Activated CD8-positive, alpha-beta T cell treated with anti-CD3 and anti-CD28 coated beads for 36 hours (primary cell): Measurements from ENCODE around the gene KDM6A. TPM values are rescaled to one million over a fixed set of nuclear protein-coding genes. Genes with fewer than 3 reads are reported as not detected.

Experiments
- ATAC-seq: fragments of 200-7000 bp; cut with Tn5 transposase; one replicate; pipeline ENCODE4 v1.10.0; 2021; ENCODE audit warnings: mild to moderate bottlenecking, moderate library complexity
- CTCF ChIA-PET: fragments of 350-600 bp; sonication (Branson Sonifier 250); formaldehyde crosslinking; loops from one replicate; lab custom pipeline; 2021; ENCODE audit warnings: antibody characterized with exemption; lab: Charles Lee
- POLR2A ChIA-PET: fragments of 350-600 bp; sonication (Branson Sonifier 250); formaldehyde crosslinking; loops from one replicate; lab custom pipeline; 2021; ENCODE audit warnings: antibody characterized with exemption; lab: Charles Lee
- DNase-seq: peaks from one replicate; pipeline ENCODE4 v3.0.0-alpha.2; 2020
- H3K27ac Mint-ChIP-seq: one replicate; pipeline ENCODE4 v1.8.0; 2021; ENCODE audit warnings: mild to moderate bottlenecking, mixed read lengths
- H3K27me3 Mint-ChIP-seq: one replicate; pipeline ENCODE4 v1.8.0; 2021; ENCODE audit warnings: mixed read lengths
- H3K36me3 Mint-ChIP-seq: one replicate; pipeline ENCODE4 v1.8.0; 2021; ENCODE audit warnings: low read depth, mixed read lengths
- H3K4me1 Mint-ChIP-seq: one replicate; pipeline ENCODE4 v1.8.0; 2021; ENCODE audit warnings: low read depth, mixed read lengths
- H3K4me3 Mint-ChIP-seq: one replicate; pipeline ENCODE4 v1.8.0; 2021; ENCODE audit warnings: mild to moderate bottlenecking, moderate library complexity, mixed read lengths
- H3K9me3 Mint-ChIP-seq: one replicate; pipeline ENCODE4 v1.8.0; 2021; ENCODE audit warnings: mixed read lengths
- CTCF ChIP-seq: fragments of 200-600 bp; IDR thresholded peaks from one replicate; pipeline ENCODE4 v1.8.0; 2022; ENCODE audit warnings: antibody characterized with exemption, mild to moderate bottlenecking
- intact Hi-C: fragments of 100-400 bp; cut with micrococcal nuclease; formaldehyde crosslinking; loops from one replicate; pipeline ENCODE4 v1.10.0; 2022
- total RNA-seq, 2 experiments: library from RNA; stranded (reverse); gene quantifications; one replicate each; pipeline ENCODE4 v1.2.3, GENCODE V29; 2021

The KDM6A gene
- total RNA-seq, 2 experiments from 2014 or later = 18.9 to 21.1 TPM

DNA sequence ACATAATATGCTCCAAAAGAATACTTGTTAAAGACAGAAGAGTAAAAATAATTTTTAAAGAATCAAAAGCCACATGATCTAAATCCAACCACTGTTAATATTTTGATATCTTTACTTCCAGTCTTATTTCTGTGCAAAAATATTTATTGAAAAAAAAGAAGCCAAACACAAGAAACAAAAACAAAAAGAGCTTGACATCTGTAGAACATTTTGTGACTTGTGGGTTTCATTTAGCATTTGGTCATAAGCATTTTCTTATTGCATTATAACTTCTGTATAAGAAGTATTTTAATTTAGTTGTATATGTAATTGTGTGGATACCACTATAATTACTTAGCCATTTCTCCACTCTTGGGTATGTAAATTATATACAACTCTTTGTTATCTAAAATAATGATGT lies 264.5 kb downstream of the KDM6A start:
- DNase-seq (no peak), ATAC-seq (no peak)
- no peaks in the 10 kb centered on the region for H3K27me3 Mint-ChIP-seq
- peaks cover 5% of the 10 kb centered on the region for H3K9me3 Mint-ChIP-seq
- intact Hi-C loops = no loop called here
- H3K27ac Mint-ChIP-seq = no peak overlapping the region
- CTCF ChIA-PET = no interaction called here
- no peak overlapping the region for H3K4me3 Mint-ChIP-seq
- TF ChIP-seq CTCF = no peak
- no peaks in the 10 kb centered on the region for H3K36me3 Mint-ChIP-seq
- POLR2A ChIA-PET = no interaction called here
- no peaks in the 10 kb centered on the region for H3K4me1 Mint-ChIP-seq

- peaks cover 2% of the 10 kb centered on the region for H3K9me3 Mint-ChIP-seq
- H3K4me1 Mint-ChIP-seq = no peaks in the 10 kb centered on the region
- ATAC-seq = peak; percentile 17
- no peaks in the 10 kb centered on the region for H3K36me3 Mint-ChIP-seq
- H3K27me3 Mint-ChIP-seq = no peaks in the 10 kb centered on the region
- no peak for TF ChIP-seq CTCF
- DNase-seq = no peak
- POLR2A ChIA-PET = no interaction called here
- no peak overlapping the region for H3K27ac Mint-ChIP-seq
- intact Hi-C loops = no loop called here
- H3K4me3 Mint-ChIP-seq = no peak overlapping the region
- CTCF ChIA-PET = no interaction called here
Observed at GRCh38 chrX:45138525-45138924, 265.5 kb downstream of the KDM6A start.

- Mint-ChIP-seq H3K36me3 (no peaks in the 10 kb centered on the region), H3K27ac (no peak overlapping the region), H3K9me3 (no peaks in the 10 kb centered on the region), H3K4me3 (no peak overlapping the region), H3K27me3 (no peaks in the 10 kb centered on the region), H3K4me1 (no peaks in the 10 kb centered on the region)
- DNase-seq (no peak), ATAC-seq (no peak)
- intact Hi-C loops = no loop called here
- no peak for TF ChIP-seq CTCF
- CTCF ChIA-PET = no interaction called here
- POLR2A ChIA-PET = no interaction called here
Observed at GRCh38 chrX:45140812-45141211, 267.8 kb downstream of the KDM6A start.

GRCh38 chrX:45142185-45142584 lies 269.2 kb downstream of the KDM6A start:
- ATAC-seq = no peak
- no peaks in the 10 kb centered on the region for H3K9me3 Mint-ChIP-seq
- no peaks in the 10 kb centered on the region for H3K36me3 Mint-ChIP-seq
- H3K27ac Mint-ChIP-seq = no peak overlapping the region
- no peak overlapping the region for H3K4me3 Mint-ChIP-seq
- no peaks in the 10 kb centered on the region for H3K4me1 Mint-ChIP-seq
- intact Hi-C loops = no loop called here
- no peaks in the 10 kb centered on the region for H3K27me3 Mint-ChIP-seq
- DNase-seq = no peak
- TF ChIP-seq CTCF = no peak
- ChIA-PET POLR2A (no interaction called here), CTCF (no interaction called here)

GRCh38 chrX:45143455-45143854 lies 270.5 kb downstream of the KDM6A start:
- Mint-ChIP-seq H3K27ac (no peak overlapping the region), H3K36me3 (no peaks in the 10 kb centered on the region), H3K27me3 (no peaks in the 10 kb centered on the region), H3K4me3 (no peak overlapping the region), H3K4me1 (no peaks in the 10 kb centered on the region), H3K9me3 (no peaks in the 10 kb centered on the region)
- DNase-seq = no peak
- no peak for ATAC-seq
- intact Hi-C loops = no loop called here
- TF ChIP-seq CTCF = no peak
- ChIA-PET POLR2A (no interaction called here), CTCF (no interaction called here)
